ENCODE measurements around the gene NTNG2.
"Not testable (repeated sequence)": the region's sequence is repeated elsewhere in the genome, so short reads cannot be mapped to it uniquely, and the experiment has no call there.

Gene NTNG2, protein sequence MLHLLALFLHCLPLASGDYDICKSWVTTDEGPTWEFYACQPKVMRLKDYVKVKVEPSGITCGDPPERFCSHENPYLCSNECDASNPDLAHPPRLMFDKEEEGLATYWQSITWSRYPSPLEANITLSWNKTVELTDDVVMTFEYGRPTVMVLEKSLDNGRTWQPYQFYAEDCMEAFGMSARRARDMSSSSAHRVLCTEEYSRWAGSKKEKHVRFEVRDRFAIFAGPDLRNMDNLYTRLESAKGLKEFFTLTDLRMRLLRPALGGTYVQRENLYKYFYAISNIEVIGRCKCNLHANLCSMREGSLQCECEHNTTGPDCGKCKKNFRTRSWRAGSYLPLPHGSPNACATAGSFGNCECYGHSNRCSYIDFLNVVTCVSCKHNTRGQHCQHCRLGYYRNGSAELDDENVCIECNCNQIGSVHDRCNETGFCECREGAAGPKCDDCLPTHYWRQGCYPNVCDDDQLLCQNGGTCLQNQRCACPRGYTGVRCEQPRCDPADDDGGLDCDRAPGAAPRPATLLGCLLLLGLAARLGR

GRCh38 chr9:132161743-132162184 lies at the start of gene NTNG2:
NTNG2 (plus strand) TSS chr9:132162058; CDS start chr9:132166832, 4,774 bp downstream.
- DNase-seq, result no peak

DNA sequence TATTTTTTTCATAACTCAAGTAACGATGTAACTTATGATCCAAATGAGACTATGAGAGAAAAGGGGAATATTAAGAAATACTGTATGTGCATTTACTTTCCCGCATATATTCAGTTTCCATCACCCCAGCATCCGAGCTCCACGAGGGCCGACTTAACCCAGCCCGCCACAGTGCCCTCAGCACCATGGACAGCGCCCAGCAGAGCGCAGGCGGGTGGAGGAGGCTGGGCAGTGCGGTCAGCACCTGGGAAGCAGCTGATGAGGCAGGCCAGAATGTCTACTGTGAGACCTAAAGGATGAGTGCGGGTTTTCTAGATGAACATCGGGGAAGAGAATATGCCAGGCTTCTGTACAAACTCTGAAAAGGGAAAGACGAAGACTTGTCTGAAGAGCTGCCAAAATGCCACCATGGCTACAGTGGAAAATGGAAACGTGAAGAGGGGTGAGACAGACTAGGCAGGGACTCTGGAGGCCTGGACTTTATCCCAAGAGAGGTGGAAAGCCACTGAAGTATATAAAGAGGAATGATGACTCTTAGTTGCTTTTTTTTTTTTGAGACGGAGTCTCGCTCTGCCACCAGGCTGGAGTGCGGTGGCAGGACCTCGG lies 47.7 kb upstream of the NTNG2 start:
- DNase-seq, result peak; percentile 90

GRCh38 chr9:132116583-132116982 lies 45.3 kb upstream of the NTNG2 start:
- DNase-seq, result no peak

DNA sequence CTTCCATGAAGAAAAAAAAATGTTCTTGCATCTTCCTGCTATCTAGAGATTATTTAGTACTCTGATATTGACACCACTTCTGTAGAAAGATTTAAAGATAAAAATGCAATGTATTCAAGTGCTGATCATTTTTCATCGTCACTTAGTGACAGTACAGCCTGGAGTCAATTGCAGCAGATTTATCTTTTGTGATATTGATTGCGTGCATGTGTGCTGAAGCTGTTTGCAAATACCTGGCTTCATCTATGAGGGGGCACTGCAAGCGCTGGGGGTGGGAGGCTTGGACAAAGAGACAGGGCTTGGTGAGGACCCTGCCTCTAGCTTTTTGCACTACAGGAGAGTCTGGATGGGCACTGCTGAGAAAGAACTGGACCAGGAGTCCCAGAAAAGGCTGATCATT lies 44.2 kb upstream of the NTNG2 start:
- no peak for DNase-seq

GRCh38 chr9:132121021-132121420 lies 40.8 kb upstream of the NTNG2 start:
- DNase-seq, result no peak

DNA sequence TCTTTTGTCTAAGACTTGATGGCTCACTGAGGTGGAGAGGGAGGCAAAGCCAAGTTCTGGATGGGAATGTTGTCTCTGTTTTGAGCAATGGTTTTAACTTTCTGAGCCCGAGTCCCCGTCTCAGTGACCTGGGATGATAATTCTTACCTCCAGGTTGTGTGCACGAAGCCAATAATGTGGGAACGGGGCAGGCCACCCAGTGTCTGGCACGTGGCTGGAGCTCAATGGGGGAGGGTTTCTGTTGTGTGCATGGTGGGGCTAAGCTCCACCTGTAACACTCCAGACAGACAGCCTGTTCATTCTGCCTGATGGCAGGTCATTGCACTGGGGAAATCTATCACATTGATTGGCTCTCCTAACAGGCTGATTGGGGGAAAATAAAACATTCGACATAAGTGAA lies 37.1 kb upstream of the NTNG2 start:
- DNase-seq, result no peak

DNA sequence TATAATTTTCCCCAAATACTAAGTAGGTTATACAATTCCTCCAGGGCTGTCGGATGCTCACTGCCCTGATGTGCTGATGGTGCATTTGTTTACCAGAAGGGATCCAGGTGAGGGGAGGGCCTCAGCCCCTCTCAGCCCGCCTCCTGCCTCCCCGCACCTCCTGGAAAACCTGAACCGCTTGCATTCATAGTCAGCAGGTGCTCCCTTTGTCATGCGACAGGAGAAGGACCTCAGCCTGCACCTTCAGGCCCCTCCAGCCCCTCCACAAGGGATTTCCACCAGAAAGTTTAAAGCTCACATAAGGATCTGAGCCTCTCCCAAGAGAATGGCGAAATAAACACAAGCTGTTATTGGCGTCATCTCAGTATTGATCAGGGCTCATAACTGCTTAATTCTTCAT lies 36.5 kb upstream of the NTNG2 start:
- no peak for DNase-seq

- no peak for DNase-seq
Measured at GRCh38 chr9:132125944-132126679, 35.7 kb upstream of the NTNG2 start.

DNA sequence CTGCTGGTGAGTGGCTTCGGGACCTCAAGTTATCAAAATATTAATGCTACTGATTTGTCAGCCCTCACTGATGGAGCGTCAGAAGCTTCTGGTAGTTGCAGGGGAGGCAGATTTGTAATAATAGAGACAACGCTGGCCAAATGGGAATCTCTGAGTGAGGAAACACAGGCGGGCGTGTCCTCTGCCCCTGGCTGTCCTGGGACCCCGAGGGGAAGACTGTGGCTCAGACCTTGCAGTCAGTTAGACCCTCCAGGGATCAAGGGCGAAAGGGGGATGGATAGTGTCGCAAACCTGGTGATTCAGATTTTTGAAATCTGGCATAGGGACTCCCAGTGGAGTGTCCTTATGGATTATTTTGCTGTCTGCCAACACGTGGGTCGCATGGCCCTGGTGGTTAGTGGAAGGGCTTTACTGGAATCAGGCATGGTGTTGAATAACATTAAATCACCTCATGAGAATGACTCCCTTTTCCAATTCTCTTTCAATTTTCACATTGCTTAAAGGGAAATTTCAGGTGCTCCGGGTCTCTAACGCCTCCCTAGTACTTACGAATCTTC lies 35.1 kb upstream of the NTNG2 start:
- no peak for DNase-seq

DNA sequence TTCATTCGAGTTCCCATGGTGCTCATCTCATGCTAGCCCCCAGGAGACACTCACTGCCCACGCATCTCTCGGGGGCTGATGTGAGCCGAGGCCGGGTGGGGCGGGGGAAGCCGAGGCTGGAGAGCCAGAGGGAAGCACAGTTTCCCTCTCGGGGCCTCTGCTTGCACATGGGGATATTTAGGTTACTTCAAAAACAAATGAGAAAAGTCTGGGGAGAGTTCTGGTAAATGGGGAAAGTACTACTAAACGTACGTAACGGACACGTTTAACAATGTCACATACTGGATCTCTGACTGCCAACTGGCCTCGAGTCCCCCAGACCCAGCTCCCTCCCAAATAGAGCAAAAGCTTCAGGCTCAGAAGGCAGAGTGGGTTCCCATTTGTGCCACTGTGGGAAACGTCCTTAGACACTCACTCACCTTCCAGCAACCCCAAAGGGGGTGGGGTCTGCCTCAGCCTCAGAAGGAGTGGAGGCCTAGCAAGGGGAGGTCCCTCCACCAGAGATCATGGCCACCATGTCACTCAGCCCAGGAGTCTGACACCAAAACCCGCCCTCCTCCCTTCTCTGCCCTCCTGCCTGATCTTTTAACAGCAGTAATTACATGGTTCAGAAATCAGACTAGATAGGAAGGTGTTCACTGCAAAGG lies 33.8 kb upstream of the NTNG2 start:
- no peak for DNase-seq

GRCh38 chr9:132129535-132129934 lies 32.3 kb upstream of the NTNG2 start:
- DNase-seq, result no peak

GRCh38 chr9:132134085-132134484 lies 27.8 kb upstream of the NTNG2 start:
- DNase-seq, result not testable (repeated sequence)

- DNase-seq, result no peak
Measured at GRCh38 chr9:132135456-132135855, 26.4 kb upstream of the NTNG2 start.

DNA sequence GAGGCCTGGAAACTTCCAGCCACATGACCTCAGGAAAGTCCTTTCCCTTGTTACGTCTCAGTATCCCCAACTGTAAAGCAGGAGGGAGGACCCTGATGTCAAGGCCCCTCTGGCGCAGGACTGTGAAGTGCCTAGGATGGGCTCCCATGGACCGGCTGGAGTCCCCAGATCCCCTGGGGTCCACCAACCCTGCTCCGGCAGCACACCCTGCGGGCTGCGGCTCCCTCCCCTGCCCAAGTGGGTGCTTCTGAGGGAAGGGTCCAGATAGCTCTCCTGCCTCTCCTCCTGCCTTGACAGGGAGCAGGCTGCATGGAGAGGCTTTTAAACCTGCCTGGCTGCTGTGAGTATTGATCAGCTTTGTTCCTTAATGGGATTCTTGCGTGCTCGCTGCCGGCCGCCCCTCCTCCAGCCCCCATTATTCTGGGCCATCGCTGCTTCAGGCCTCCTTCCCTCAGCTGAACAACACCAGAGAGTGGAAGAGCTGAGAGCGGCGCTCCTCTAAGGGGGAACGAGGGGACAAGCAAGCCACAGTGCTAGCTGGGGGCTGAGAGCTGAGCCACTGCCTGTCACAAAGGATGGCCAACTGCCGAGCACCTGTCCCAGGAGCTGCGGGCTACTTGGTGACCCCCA lies 25.6 kb upstream of the NTNG2 start:
- DNase-seq, result no peak

- no peak for DNase-seq
Measured at GRCh38 chr9:132141344-132141947, 20.4 kb upstream of the NTNG2 start.

- DNase-seq, result no peak
Measured at GRCh38 chr9:132141948-132142594, 19.8 kb upstream of the NTNG2 start.

GRCh38 chr9:132142924-132143323 lies 18.9 kb upstream of the NTNG2 start:
- DNase-seq, result no peak

- DNase-seq, result no peak
Measured at GRCh38 chr9:132143359-132143758, 18.5 kb upstream of the NTNG2 start.

GRCh38 chr9:132144708-132145365 lies 17.0 kb upstream of the NTNG2 start:
- DNase-seq, result no peak

DNA sequence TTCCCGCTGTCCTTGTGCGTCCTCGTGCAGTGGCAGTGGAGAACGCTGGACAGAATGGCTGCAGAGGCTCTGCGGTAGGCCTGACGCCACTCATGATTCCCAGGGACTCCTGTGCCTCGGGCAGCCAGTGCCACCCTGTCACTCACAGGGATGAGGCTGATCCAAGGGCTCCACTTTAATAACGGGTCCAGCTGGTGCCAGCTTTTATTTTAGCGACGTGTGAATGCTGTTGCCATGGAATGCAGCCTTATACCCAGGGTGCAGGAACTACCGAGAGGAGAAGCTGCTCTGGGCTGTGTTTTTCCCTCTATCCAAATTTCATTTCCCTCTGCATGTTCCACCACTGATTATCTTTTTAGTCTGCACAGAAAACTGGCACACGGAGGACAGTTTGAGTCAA lies 15.8 kb upstream of the NTNG2 start:
- no peak for DNase-seq

DNA sequence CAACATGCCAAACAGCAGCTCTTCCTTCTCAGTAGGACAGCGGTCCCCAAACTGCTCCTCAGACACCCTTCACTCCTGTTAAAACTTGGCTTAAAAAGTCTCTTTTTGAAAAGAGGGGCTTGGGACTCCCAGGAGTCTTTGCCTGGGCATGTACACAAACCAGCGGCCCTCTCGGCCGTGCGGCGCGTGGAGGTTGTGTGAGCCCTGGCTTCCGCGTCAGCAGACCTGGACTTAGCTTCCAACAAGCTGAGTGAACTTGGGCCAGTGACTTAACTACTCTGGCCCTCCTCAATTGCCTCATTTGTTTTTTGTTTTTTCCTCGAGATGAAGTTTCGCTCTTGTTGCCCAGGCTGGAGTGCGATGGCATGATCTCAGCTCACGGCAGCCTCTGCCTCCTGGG lies 15.3 kb upstream of the NTNG2 start:
- no peak for DNase-seq

Measured in islet precursor cell (in vitro differentiated cells).